ENCODE data around the gene MICU1. TPM values are rescaled to one million over a fixed set of nuclear protein-coding genes. Genes with fewer than 3 reads are reported as not detected.

Gene MICU1
- total RNA-seq, 4 donors from 2014 or later, result 31.7 to 82.5 (median 37.1) TPM

DNA sequence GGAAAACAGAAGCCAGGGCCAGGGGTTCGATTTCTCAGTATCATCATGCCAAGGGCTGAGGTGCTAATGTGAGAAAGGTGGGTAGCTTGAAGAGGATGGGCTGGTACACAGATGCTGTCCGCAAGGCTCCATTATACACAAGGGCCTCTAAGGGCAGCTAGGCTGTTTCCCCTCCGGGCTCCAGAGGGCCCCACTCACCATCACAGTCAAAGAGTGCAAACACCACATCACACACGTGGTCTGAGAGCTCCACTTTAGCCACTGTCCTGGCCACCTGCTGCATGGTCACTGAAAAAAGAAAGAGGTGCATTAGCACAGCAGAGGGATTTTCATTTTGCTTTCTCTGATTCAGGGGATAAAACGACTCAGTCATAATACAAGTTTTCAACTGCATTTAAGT lies 250.3 kb downstream of the MICU1 start:
- Histone ChIP-seq H3K4me1 (no peaks in the 10 kb centered on the region), H3K9me3 (no peaks in the 10 kb centered on the region), H3K27me3 (no peaks in the 10 kb centered on the region), H3K27ac (no peak overlapping the region), H3K4me3 (no peak overlapping the region), H3K36me3 (peaks cover 0 to 12% (median 0%) of the 10 kb centered on the region in 3 donors)
- TF ChIP-seq, protein P1, sequence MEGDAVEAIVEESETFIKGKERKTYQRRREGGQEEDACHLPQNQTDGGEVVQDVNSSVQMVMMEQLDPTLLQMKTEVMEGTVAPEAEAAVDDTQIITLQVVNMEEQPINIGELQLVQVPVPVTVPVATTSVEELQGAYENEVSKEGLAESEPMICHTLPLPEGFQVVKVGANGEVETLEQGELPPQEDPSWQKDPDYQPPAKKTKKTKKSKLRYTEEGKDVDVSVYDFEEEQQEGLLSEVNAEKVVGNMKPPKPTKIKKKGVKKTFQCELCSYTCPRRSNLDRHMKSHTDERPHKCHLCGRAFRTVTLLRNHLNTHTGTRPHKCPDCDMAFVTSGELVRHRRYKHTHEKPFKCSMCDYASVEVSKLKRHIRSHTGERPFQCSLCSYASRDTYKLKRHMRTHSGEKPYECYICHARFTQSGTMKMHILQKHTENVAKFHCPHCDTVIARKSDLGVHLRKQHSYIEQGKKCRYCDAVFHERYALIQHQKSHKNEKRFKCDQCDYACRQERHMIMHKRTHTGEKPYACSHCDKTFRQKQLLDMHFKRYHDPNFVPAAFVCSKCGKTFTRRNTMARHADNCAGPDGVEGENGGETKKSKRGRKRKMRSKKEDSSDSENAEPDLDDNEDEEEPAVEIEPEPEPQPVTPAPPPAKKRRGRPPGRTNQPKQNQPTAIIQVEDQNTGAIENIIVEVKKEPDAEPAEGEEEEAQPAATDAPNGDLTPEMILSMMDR (IDR thresholded peaks at IDR 0.05), result no peak
- TF ChIP-seq POLR2A (IDR thresholded peaks at IDR 0.05), result no peak
- DNase-seq, result no peak

DNA sequence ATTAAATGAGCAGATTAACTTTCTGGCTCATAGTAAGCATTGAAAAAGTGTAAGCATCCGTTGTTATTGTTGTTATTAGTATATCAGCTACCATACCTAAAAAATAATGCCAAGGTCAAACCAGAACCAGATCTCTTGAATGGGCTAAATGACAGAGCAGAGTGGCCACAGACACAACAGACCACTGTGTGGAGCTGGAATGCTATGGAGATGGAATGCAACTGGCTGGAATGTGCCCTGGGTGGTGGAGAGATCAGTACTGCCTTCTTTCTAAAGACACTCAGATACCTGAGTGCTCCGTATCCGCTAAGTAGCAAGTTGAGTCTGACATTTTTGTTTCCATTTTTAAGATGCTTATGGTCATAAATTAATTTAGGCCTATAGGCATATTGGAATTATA lies 250.7 kb downstream of the MICU1 start:
- Histone ChIP-seq H3K4me3 (no peak overlapping the region), H3K36me3 (peaks cover 0 to 12% (median 0%) of the 10 kb centered on the region in 3 donors)
- TF ChIP-seq, protein P1 (IDR thresholded peaks at IDR 0.05), result no peak
- no peak for TF ChIP-seq POLR2A (IDR thresholded peaks at IDR 0.05)

DNA sequence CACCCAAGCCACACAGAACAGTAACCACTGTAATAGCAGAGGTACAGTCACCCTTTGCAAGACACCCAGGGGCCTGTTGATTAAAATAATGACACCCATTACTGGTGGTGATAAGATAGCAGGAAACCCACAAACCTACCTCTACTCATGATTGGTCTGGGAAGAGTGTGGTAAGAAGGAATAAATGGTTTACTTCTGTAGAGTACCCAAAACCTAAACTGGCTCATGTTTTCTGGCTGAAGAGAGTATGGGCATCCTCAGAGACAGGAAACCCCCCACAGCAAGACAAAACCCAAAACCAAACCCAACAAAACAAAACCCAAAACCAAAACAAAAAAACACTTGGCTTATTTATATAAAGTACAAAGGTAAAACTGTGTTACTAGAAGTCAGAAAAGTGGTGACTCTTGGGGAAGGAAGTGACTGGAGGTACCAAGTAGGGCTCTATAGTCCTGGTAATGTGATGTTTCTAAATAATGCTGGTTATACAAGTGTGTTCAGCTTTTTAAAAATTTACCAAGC lies 255.6 kb downstream of the MICU1 start:
- Histone ChIP-seq H3K4me1 (no peaks in the 10 kb centered on the region), H3K27ac (no peak overlapping the region), H3K4me3 (no peak overlapping the region), H3K27me3 (no peaks in the 10 kb centered on the region), H3K36me3 (peaks cover 0 to 14% (median 0%) of the 10 kb centered on the region in 3 donors), H3K9me3 (no peaks in the 10 kb centered on the region)
- no peak for TF ChIP-seq POLR2A (IDR thresholded peaks at IDR 0.05)
- TF ChIP-seq, protein P1 (IDR thresholded peaks at IDR 0.05), result no peak
- no peak for DNase-seq

More for the DNA sequence above, 250.7 kb downstream of the MICU1 start:
- no peaks in the 10 kb centered on the region for H3K4me1 ChIP-seq
- no peak overlapping the region for H3K27ac ChIP-seq
- no peaks in the 10 kb centered on the region for H3K9me3 ChIP-seq
- H3K27me3 ChIP-seq, result no peaks in the 10 kb centered on the region
- no peak for DNase-seq

DNA sequence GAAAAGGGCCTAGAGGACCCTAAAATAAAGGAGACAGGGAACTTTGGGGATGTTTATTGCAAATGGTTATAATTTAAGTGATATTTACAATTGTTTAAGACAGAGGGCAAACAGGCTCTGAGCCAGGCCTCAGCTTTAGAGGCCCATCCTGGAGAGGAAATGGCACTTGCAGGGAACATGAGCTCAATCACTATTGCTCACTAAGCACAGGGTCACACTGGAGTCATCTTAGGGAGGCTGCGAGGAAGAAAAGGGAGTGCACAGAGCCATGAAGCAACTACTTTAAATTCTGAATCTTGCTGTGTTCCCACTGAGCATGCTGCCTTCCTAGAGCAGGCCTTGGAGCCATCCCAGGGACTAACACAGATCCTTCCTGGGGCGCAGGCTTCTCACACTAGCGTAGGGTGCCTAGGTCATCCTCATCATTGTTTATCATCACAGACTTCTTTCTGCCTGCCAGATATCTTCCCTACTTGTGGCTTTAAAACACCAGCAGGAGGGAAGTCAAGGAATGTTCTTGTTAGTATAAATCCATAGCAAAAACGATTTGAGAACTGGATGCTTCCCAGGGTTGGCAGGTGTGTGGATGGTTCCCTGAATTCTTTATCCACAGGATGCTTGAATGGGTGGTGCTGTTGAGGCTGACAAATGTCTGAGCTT lies 258.4 kb downstream of the MICU1 start:
- TF ChIP-seq POLR2A (IDR thresholded peaks at IDR 0.05), result no peak
- TF ChIP-seq, protein P1 (IDR thresholded peaks at IDR 0.05), result no peak
- Histone ChIP-seq H3K9me3 (no peaks in the 10 kb centered on the region), H3K36me3 (peaks cover 0 to 10% (median 0%) of the 10 kb centered on the region in 3 donors)

DNA sequence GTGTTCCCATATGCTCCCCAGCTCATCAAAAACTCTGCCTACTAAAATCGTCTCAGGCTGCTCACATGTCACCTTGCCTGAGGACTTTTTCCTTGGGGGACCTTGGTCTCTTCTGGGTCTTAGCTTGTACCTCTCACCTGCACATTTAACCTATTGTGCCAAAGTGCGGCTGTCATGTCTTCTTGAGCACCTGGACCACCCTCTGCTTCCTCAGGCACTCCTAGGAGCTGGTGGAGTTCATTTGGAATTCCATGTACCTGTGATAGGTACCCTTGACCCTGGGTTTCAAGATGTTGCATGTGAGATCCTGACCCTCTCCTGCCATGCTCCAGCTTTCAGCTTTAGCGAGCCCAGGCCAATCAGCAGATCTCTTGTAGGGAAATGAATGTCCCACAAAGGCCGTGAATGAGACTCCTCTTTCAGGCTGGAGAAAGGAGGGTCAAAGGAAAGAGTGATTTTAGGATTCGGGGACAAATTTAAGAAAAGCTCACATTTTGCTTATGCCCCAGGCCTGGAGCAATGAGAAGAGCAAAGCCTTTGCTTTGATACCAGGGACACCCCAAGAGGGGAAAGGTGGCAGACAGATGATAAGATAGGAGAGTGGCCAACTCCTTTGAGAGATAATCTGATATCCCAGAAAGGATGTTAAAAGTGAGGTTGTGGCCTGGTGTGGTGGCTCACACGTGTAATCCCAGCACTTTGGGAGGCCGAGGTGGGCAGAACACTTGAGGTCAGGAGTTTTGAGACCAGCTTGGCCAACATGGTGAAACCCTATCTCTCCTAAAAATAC lies 260.6 kb downstream of the MICU1 start:
- Histone ChIP-seq H3K36me3 (peaks cover 0 to 10% (median 0%) of the 10 kb centered on the region in 3 donors), H3K27me3 (no peaks in the 10 kb centered on the region), H3K27ac (no peak overlapping the region), H3K4me1 (peaks cover 0 to 9% (median 4%) of the 10 kb centered on the region in 4 donors), H3K9me3 (no peaks in the 10 kb centered on the region), H3K4me3 (no peak overlapping the region)
- DNase-seq, result no peak
- no peak for TF ChIP-seq POLR2A (IDR thresholded peaks at IDR 0.05)
- TF ChIP-seq, protein P1 (IDR thresholded peaks at IDR 0.05), result no peak

More for the DNA sequence above, 258.4 kb downstream of the MICU1 start:
- Histone ChIP-seq H3K27me3 (no peaks in the 10 kb centered on the region), H3K27ac (no peak overlapping the region), H3K4me1 (peaks cover 0 to 9% (median 4%) of the 10 kb centered on the region in 4 donors), H3K4me3 (no peak overlapping the region)
- DNase-seq, result no peak
